Fibroblast of peridontal ligament (primary cell): ENCODE data around the gene OPN3.
"Not testable (repeated sequence)": the region's sequence is repeated elsewhere in the genome, so short reads cannot be mapped to it uniquely, and the experiment has no call there.

Source experiments
- DNase-seq: peaks from one replicate; pipeline ENCODE4 v3.0.0-alpha.2; 2010; ENCODE audit errors: extremely low read depth

Gene OPN3

GRCh38 chr1:241640149-241640866 lies at the start of gene OPN3, which contains the start of gene CHML:
Gene OPN3 (minus strand): TSS chr1:241640369. CDS start chr1:241640254, 115 bp downstream.
Gene CHML (minus strand): TSS chr1:241640369. CDS start chr1:241635766, 4,603 bp downstream.
- peak; percentile 73 for DNase-seq

- no peak for DNase-seq
These were observed 48.8 kb upstream of the OPN3 start for GRCh38 chr1:241688940-241689368.

- no peak for DNase-seq
These were observed 43.9 kb upstream of the OPN3 start for GRCh38 chr1:241684108-241684507.

GRCh38 chr1:241682921-241683320 lies 42.8 kb upstream of the OPN3 start:
- no peak for DNase-seq

- not testable (repeated sequence) for DNase-seq
These were observed 41.8 kb upstream of the OPN3 start for GRCh38 chr1:241681861-241682448.

- no peak for DNase-seq
These were observed 39.8 kb upstream of the OPN3 start for GRCh38 chr1:241679961-241680360.

- DNase-seq = no peak
These were observed 39.2 kb upstream of the OPN3 start for GRCh38 chr1:241679404-241679803.

GRCh38 chr1:241678536-241678935 lies 38.4 kb upstream of the OPN3 start:
- no peak for DNase-seq

- no peak for DNase-seq
These were observed 37.0 kb upstream of the OPN3 start for GRCh38 chr1:241677201-241677600.

- DNase-seq = no peak
These were observed 35.8 kb upstream of the OPN3 start for GRCh38 chr1:241675983-241676382.

- no peak for DNase-seq
These were observed 34.7 kb upstream of the OPN3 start for GRCh38 chr1:241674805-241675384.

GRCh38 chr1:241672301-241672700 lies 32.1 kb upstream of the OPN3 start:
- DNase-seq = no peak

GRCh38 chr1:241666419-241666818 lies 26.2 kb upstream of the OPN3 start:
- DNase-seq = no peak

- no peak for DNase-seq
These were observed 20.3 kb upstream of the OPN3 start for GRCh38 chr1:241660424-241660972.

- not testable (repeated sequence) for DNase-seq
These were observed 18.8 kb upstream of the OPN3 start for GRCh38 chr1:241659016-241659415.

GRCh38 chr1:241658081-241658793 lies 18.1 kb upstream of the OPN3 start:
- peak; percentile 15 for DNase-seq

- no peak for DNase-seq
These were observed 14.5 kb upstream of the OPN3 start for GRCh38 chr1:241654641-241655040.

- no peak for DNase-seq
These were observed 13.8 kb upstream of the OPN3 start for GRCh38 chr1:241654019-241654418.

- DNase-seq = no peak
These were observed 11.8 kb upstream of the OPN3 start, which contains the start of gene WDR64 for GRCh38 chr1:241652012-241652411. Gene WDR64 (plus strand): TSS chr1:241652281. CDS start chr1:241652485, 204 bp downstream.

- DNase-seq = no peak
These were observed 8.0 kb upstream of the OPN3 start for GRCh38 chr1:241648159-241648558.

- no peak for DNase-seq
These were observed 7.5 kb upstream of the OPN3 start for GRCh38 chr1:241647658-241648057.

- DNase-seq = no peak
These were observed 6.0 kb upstream of the OPN3 start for GRCh38 chr1:241646201-241646600.
